GM21737 (cell line): ENCODE data around the gene C14orf93.
"Not testable (repeated sequence)": the region's sequence is repeated elsewhere in the genome, so short reads cannot be mapped to it uniquely, and the experiment has no call there.

Source experiments
- ATAC-seq: cut with Tn5 transposase; IDR thresholded peaks from one replicate; pipeline ENCODE4 v1.9.1; 2021; ENCODE audit warnings: mild to moderate bottlenecking, moderate library complexity; ENCODE audit not compliant: unreplicated experiment

Gene C14orf93

GRCh38 chr14:22976620-22977433 is 33.1 kb downstream of the C14orf93 start:
- ATAC-seq, result no peak

- ATAC-seq, result no peak
Measured at GRCh38 chr14:22974530-22975313, 35.2 kb downstream of the C14orf93 start.

GRCh38 chr14:22973217-22974032 is 36.5 kb downstream of the C14orf93 start:
- ATAC-seq, result no peak

- ATAC-seq, result no peak
Measured at GRCh38 chr14:22972313-22972930, 37.5 kb downstream of the C14orf93 start.

GRCh38 chr14:22971152-22971551 is 38.8 kb downstream of the C14orf93 start:
- ATAC-seq, result no peak

- no peak for ATAC-seq
Measured at GRCh38 chr14:22966783-22967269, 43.1 kb downstream of the C14orf93 start.

GRCh38 chr14:22965916-22966782 is 43.8 kb downstream of the C14orf93 start:
- ATAC-seq, result not testable (repeated sequence)

- no peak for ATAC-seq
Measured at GRCh38 chr14:22962061-22962676, 47.8 kb downstream of the C14orf93 start.

- ATAC-seq, result no peak
Measured at GRCh38 chr14:22955702-22956569, 54.0 kb downstream of the C14orf93 start.

- no peak for ATAC-seq
Measured at GRCh38 chr14:22952418-22952817, 57.5 kb downstream of the C14orf93 start.

- not testable (repeated sequence) for ATAC-seq
Measured at GRCh38 chr14:22951795-22952194, 58.1 kb downstream of the C14orf93 start.

GRCh38 chr14:22945642-22946041 is 64.3 kb downstream of the C14orf93 start:
- no peak for ATAC-seq

GRCh38 chr14:22939684-22940083 is 70.3 kb downstream of the C14orf93 start:
- ATAC-seq, result no peak
